Neural progenitor cell (in vitro differentiated cells): ENCODE data around the gene APOL3.

Experiments used
- CTCF ChIP-seq: fragments of 200-600 bp; sonication (generic); IDR thresholded peaks from 2 replicates; pipeline ENCODE4 v1.5.1; 2017; ENCODE audit warnings: antibody characterized with exemption, mild to moderate bottlenecking
- EZH2 ChIP-seq: fragments of 200-600 bp; sonication (generic); IDR thresholded peaks from 2 replicates; pipeline ENCODE4 v1.6.1; 2017; ENCODE audit warnings: antibody characterized with exemption, mild to moderate bottlenecking, moderate library complexity

- TF ChIP-seq CTCF (no peak), EZH2 (no peak)
Measured at GRCh38 chr22:36153501-36154422, 6.8 kb downstream of the APOL3 start.
